HepG2 (cell line): ENCODE data around the gene BHLHE23. TPM values are rescaled to one million over a fixed set of nuclear protein-coding genes. Genes with fewer than 3 reads are reported as not detected.

Source experiments
- ADNP ChIP-seq: sonication (generic); formaldehyde crosslinking; IDR thresholded peaks from 2 replicates; pipeline ENCODE4 v1.4.0; 2020; ENCODE audit warnings: missing genetic modification reagents
- AKAP8 ChIP-seq: sonication (generic); formaldehyde crosslinking; IDR thresholded peaks from 2 replicates; pipeline ENCODE4 v1.5.1; 2020; ENCODE audit warnings: mild to moderate bottlenecking, missing genetic modification reagents
- CBX2 ChIP-seq, 2 experiments: fragments of 200-600 bp in 1 of 2; sonication (generic); formaldehyde crosslinking in 1 of 2; IDR thresholded peaks; 2 replicates each; pipeline versions ENCODE4 v1.7.0 to v1.8.1; 2018 to 2022; ENCODE audit warnings: low read depth in 2 of 2, low read length in 1 of 2, mild to moderate bottlenecking in 1 of 2, missing genetic modification reagents in 1 of 2
- FOXA1 ChIP-seq, 2 experiments: fragments of 450-650 bp in 1 of 2; sonication (generic) in 1 of 2; formaldehyde crosslinking in 1 of 2; IDR thresholded peaks; 2 replicates each; pipeline versions ENCODE4 v1.4.0 to v1.6.1; 2016 to 2020; ENCODE audit warnings: missing genetic modification reagents in 1 of 2
- FOXK2 ChIP-seq: fragments of 450-650 bp; IDR thresholded peaks from 2 replicates; pipeline ENCODE4 v1.6.1; 2016
- GTF2F1 ChIP-seq: fragments of 150-350 bp; IDR thresholded peaks from 2 replicates; pipeline ENCODE4 v1.6.1; 2014; ENCODE audit warnings: low read length
- HNRNPLL ChIP-seq: fragments of 200-400 bp; formaldehyde crosslinking; IDR thresholded peaks from 2 replicates; pipeline ENCODE4 v1.6.1; 2017; ENCODE audit warnings: mild to moderate bottlenecking, low read depth, low read length; ENCODE audit not compliant: poor library complexity, severe bottlenecking
- HOXA3 ChIP-seq: sonication (generic); formaldehyde crosslinking; IDR thresholded peaks from 2 replicates; pipeline ENCODE4 v1.5.0; 2020; ENCODE audit warnings: missing genetic modification reagents
- KDM6A ChIP-seq: IDR thresholded peaks from 2 replicates; pipeline ENCODE4 v1.6.1; 2016; ENCODE audit warnings: low read depth
- NRL ChIP-seq: sonication (generic); formaldehyde crosslinking; IDR thresholded peaks from 2 replicates; pipeline ENCODE4 v1.5.0; 2020; ENCODE audit warnings: missing genetic modification reagents, mild to moderate bottlenecking, moderate library complexity, borderline replicate concordance
- RARG ChIP-seq: sonication (generic); formaldehyde crosslinking; IDR thresholded peaks from 2 replicates; pipeline ENCODE4 v1.4.0; 2020; ENCODE audit warnings: low read depth, mild to moderate bottlenecking, missing genetic modification reagents
- SMC3 ChIP-seq: IDR thresholded peaks from 2 replicates; pipeline ENCODE4 v1.6.1; 2011; ENCODE audit warnings: low read length, improper control_type of control experiment
- SNRNP70 ChIP-seq: fragments of 200-400 bp; formaldehyde crosslinking; IDR thresholded peaks from 2 replicates; pipeline ENCODE4 v1.6.1; 2017; ENCODE audit warnings: mild to moderate bottlenecking, low read depth, low read length, moderate library complexity
- TCF7 ChIP-seq: sonication (generic); IDR thresholded peaks from 2 replicates; pipeline ENCODE4 v1.6.1; 2016; ENCODE audit warnings: antibody characterized with exemption, low read depth
- THAP11 ChIP-seq: IDR thresholded peaks from 2 replicates; pipeline ENCODE4 v1.6.1; 2016; ENCODE audit warnings: missing biosample characterization, missing genetic modification reagents
- XBP1 ChIP-seq: sonication (generic); formaldehyde crosslinking; IDR thresholded peaks from 2 replicates; pipeline ENCODE4 v1.5.0; 2020; ENCODE audit warnings: missing genetic modification reagents
- ZIK1 ChIP-seq: sonication (generic); formaldehyde crosslinking; IDR thresholded peaks from 2 replicates; pipeline ENCODE4 v1.5.0; 2020; ENCODE audit warnings: mild to moderate bottlenecking, low read depth, missing genetic modification reagents, borderline replicate concordance
- ZNF138 ChIP-seq: sonication (generic); formaldehyde crosslinking; IDR thresholded peaks from 2 replicates; pipeline ENCODE4 v1.5.0; 2020; ENCODE audit warnings: mild to moderate bottlenecking, low read depth, missing genetic modification reagents
- ZNF383 ChIP-seq: sonication (generic); formaldehyde crosslinking; IDR thresholded peaks from 2 replicates; pipeline ENCODE4 v1.4.0; 2020; ENCODE audit warnings: missing genetic modification reagents, mild to moderate bottlenecking, borderline replicate concordance
- ZNF572 ChIP-seq: sonication (generic); formaldehyde crosslinking; IDR thresholded peaks from 2 replicates; pipeline ENCODE4 v1.5.1; 2020; ENCODE audit warnings: mild to moderate bottlenecking, missing genetic modification reagents
- ZNF589 ChIP-seq: sonication (generic); formaldehyde crosslinking; conservative IDR thresholded peaks from 2 replicates; pipeline ENCODE4 v1.8.0; 2022; ENCODE audit warnings: mild to moderate bottlenecking, moderate library complexity, missing genetic modification reagents
- polyA plus RNA-seq, 8 experiments: library from polyadenylated mRNA; depleted of rRNA in 3 of 8; stranded (reverse) in 7 of 8; unstranded in 1 of 8; fragments of >200 nt; fragmentation: Illumina TruSeq in 4 of 8; extraction: Trizol in 4 of 8; gene quantifications; 2 replicates each; pipeline versions ENCODE4 v1.2.1 to v1.2.3, GENCODE V29; 2011 to 2016; ENCODE audit warnings: low read depth in 4 of 8, missing spikeins in 1 of 8, mixed read lengths in 1 of 8; ENCODE audit not compliant: insufficient read depth in 1 of 8
- total RNA-seq, 5 experiments: library from RNA; depleted of rRNA; stranded (reverse); fragments of >200 nt; fragmentation: Illumina TruSeq; extraction: Trizol; gene quantifications; 2 replicates each; pipeline ENCODE4 v1.2.3, GENCODE V29; 2016; ENCODE audit warnings: low read depth in 1 of 5
- TF ChIP-seq, protein P1 (sequence below): sonication (generic); formaldehyde crosslinking; IDR thresholded peaks from 2 replicates; pipeline ENCODE4 v1.9.0; 2021; ENCODE audit warnings: missing genetic modification reagents, borderline replicate concordance
- TF ChIP-seq, protein P2 (sequence below): sonication (generic); formaldehyde crosslinking; IDR thresholded peaks from 2 replicates; pipeline ENCODE4 v1.4.0; 2020; ENCODE audit warnings: missing genetic modification reagents, low read depth, mild to moderate bottlenecking, borderline replicate concordance

The BHLHE23 gene
- total and polyA plus RNA-seq, 2 of the 13 experiments (the other 11 are each of a cell fraction or from before 2014, with no cell fraction given): not detected

DNA sequence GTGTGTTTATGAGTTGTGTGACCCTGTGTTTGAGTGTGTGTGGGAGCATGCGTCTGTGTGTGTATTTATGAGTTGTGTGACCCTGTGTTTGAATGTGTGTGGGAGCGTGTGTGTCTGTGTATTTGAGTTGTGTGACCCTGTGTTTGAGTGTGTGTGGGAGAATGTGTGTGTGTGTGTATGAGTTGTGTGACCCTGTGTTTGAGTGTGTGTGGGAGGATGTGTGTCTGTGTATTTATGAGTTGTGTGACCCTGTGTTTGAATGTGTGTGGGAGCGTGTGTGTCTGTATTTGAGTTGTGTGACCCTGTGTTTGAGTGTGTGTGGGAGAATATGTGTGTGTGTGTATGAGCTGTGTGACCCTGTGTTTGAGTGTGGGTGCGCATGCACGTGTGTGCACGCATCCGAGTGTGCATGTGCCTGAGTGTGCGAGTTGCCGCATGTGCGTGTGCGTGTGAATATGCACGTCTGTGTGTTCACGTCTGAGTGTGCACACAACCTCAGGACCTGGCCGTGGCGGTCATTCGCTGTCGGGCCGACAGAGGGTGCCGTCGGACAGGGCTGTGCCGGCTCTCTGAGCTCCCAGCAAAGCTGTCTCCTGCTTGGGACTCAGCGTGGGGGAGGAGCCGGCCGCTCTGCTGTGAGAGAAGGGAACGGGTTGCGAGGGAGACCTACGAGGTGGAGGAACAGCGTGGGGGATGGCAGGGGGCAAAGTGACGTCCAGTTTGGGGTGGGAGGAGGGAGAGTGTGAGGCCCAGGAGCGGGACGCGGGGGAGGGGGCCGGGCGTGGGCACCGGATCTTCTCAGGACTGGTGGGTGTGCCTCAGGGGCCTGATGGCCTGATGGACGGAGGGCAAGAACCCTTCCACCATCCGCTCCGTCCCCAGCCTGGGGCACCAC lies 34.6 kb downstream of the BHLHE23 start (continued):
- TF ChIP-seq FOXA1 (IDR thresholded peaks at IDR 0.05) (peak; percentile 38), FOXA1 (CRISPR knock-in tag; IDR thresholded peaks at IDR 0.05) (peak; percentile 63), ADNP (CRISPR knock-in tag) (peak; percentile 68; the same call in 1 of the 2 replicates), HNRNPLL (peak; percentile 67), RARG (no peak), SNRNP70 (no peak), CBX2 (IDR thresholded peaks at IDR 0.05; ENCODE audit: low read depth, low read length) (no peak), CBX2 (CRISPR knock-in tag; IDR thresholded peaks at IDR 0.05; ENCODE audit: low read depth) (peak; percentile 82; the same call in 1 of the 2 replicates), AKAP8 (CRISPR knock-in tag) (peak; percentile 95), FOXK2 (no peak), HOXA3 (peak; percentile 69; the same call in 1 of the 2 replicates), THAP11 (CRISPR knock-in tag) (peak; percentile 54; the same call in 1 of the 2 replicates), SMC3 (peak; percentile 61; the same call in 1 of the 2 replicates), KDM6A (CRISPR knock-in tag) (no peak), ZNF572 (CRISPR knock-in tag) (no peak), XBP1 (CRISPR knock-in tag) (no peak), ZNF589 (CRISPR knock-in tag) (no peak), ZIK1 (peak; percentile 60), ZNF138 (no peak), TCF7 (no peak), GTF2F1 (no peak), NRL (CRISPR knock-in tag) (0 out of 2 replicates have a peak, but pooled peaks have one; percentile 15), ZNF383 (CRISPR knock-in tag) (no peak)
- TF ChIP-seq, protein P1, sequence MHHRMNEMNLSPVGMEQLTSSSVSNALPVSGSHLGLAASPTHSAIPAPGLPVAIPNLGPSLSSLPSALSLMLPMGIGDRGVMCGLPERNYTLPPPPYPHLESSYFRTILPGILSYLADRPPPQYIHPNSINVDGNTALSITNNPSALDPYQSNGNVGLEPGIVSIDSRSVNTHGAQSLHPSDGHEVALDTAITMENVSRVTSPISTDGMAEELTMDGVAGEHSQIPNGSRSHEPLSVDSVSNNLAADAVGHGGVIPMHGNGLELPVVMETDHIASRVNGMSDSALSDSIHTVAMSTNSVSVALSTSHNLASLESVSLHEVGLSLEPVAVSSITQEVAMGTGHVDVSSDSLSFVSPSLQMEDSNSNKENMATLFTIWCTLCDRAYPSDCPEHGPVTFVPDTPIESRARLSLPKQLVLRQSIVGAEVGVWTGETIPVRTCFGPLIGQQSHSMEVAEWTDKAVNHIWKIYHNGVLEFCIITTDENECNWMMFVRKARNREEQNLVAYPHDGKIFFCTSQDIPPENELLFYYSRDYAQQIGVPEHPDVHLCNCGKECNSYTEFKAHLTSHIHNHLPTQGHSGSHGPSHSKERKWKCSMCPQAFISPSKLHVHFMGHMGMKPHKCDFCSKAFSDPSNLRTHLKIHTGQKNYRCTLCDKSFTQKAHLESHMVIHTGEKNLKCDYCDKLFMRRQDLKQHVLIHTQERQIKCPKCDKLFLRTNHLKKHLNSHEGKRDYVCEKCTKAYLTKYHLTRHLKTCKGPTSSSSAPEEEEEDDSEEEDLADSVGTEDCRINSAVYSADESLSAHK (CRISPR knock-in tag): no peak
- TF ChIP-seq, protein P2, sequence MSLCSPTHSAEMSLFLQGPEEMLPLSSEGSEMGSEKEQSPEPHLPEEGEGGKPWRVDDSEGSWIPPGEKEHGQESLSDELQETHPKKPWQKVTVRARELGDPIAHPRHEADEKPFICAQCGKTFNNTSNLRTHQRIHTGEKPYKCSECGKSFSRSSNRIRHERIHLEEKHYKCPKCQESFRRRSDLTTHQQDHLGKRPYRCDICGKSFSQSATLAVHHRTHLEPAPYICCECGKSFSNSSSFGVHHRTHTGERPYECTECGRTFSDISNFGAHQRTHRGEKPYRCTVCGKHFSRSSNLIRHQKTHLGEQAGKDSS (CRISPR knock-in tag): 0 out of 2 replicates have a peak, but pooled peaks have one; percentile 92
